Measurements from ENCODE around the gene BTBD16. TPM values are rescaled to one million over a fixed set of nuclear protein-coding genes. Genes with fewer than 3 reads are reported as not detected.

BTBD16 gene
- total and polyA plus RNA-seq, 2 of the 13 experiments (the other 11 are each of a cell fraction or from before 2014, with no cell fraction given) = 5.0 to 11.9 TPM

- no peak for TF ChIP-seq ZNF280B (CRISPR knock-in tag; IDR thresholded peaks at IDR 0.05; ENCODE audit: borderline replicate concordance)
- no peak for TF ChIP-seq SETDB1 (CRISPR knock-in tag; IDR thresholded peaks at IDR 0.05; ENCODE audit: borderline replicate concordance)
- TF ChIP-seq ZNF552 (CRISPR knock-in tag; IDR thresholded peaks at IDR 0.05; ENCODE audit: borderline replicate concordance) = no peak
- no peak for TF ChIP-seq AKNA (CRISPR knock-in tag; IDR thresholded peaks at IDR 0.05; ENCODE audit: borderline replicate concordance)
- TF ChIP-seq ZNF564 (CRISPR knock-in tag; IDR thresholded peaks at IDR 0.05) = no peak
- no peak for TF ChIP-seq THAP11 (CRISPR knock-in tag; IDR thresholded peaks at IDR 0.05)
- no peak for TF ChIP-seq TOE1 (CRISPR knock-in tag; IDR thresholded peaks at IDR 0.05)
- TF ChIP-seq ZNF724P (CRISPR knock-in tag; IDR thresholded peaks at IDR 0.05; ENCODE audit: borderline replicate concordance) = no peak
- TF ChIP-seq NFKB2 (CRISPR knock-in tag; IDR thresholded peaks at IDR 0.05; ENCODE audit: borderline replicate concordance) = no peak
- no peak for TF ChIP-seq ZNF235 (CRISPR knock-in tag; IDR thresholded peaks at IDR 0.05; ENCODE audit: borderline replicate concordance)
- no peak for TF ChIP-seq GFI1 (CRISPR knock-in tag; IDR thresholded peaks at IDR 0.05; ENCODE audit: borderline replicate concordance)
These were observed 21.3 kb downstream of the BTBD16 start (continued) for GRCh38 chr10:122292376-122292775.

Measured in HepG2 (cell line).